ENCODE data around the gene ISLR2.
"Not testable (repeated sequence)": the region's sequence is repeated elsewhere in the genome, so short reads cannot be mapped to it uniquely, and the experiment has no call there.

ISLR2 gene

DNA sequence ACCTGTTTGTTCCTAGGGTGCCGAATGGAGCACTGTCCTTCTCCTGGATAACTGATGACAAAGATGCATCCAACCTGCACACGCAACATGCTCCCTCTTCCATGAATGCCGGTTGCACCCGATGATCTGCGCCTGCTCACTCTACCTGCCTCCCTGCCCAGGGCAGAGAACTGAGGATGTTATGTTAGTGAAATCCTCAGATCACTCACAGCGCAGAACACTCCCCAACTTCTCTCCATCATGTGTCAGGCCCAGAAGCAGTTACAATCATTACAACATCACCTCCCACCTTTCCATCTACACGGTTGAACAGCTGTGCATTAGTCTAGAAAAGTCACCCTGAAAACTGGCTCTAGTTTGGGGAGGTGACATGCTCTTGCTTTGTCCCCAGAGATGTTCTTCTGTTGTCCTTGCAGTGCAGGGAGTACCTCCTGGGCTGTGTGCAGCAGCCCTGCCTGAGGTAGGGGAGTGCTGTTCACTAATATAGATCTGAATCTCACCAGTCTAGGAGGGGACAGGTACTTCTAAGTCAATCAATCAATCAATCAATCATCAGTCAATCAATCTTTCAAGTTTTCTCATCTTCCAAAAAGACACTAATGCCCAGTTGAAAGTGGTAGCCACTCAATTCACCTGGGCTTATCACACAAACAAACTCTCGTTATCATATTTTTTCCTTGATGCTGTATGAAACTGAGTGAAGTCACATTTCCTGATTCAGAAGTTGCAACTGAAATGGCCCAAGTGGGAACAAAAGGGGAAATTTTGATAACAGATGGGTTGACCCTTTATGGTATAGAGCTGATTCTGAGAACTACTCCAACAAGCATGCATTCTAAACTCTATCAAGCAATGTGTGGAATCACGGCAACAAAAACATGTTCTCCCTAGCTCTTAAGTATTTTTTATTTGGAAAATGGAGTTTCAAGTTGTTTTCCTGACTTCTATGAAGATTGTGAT is 27.8 kb downstream of the ISLR2 start:
- DNase-seq (ENCODE audit: low spot score), result no peak

DNA sequence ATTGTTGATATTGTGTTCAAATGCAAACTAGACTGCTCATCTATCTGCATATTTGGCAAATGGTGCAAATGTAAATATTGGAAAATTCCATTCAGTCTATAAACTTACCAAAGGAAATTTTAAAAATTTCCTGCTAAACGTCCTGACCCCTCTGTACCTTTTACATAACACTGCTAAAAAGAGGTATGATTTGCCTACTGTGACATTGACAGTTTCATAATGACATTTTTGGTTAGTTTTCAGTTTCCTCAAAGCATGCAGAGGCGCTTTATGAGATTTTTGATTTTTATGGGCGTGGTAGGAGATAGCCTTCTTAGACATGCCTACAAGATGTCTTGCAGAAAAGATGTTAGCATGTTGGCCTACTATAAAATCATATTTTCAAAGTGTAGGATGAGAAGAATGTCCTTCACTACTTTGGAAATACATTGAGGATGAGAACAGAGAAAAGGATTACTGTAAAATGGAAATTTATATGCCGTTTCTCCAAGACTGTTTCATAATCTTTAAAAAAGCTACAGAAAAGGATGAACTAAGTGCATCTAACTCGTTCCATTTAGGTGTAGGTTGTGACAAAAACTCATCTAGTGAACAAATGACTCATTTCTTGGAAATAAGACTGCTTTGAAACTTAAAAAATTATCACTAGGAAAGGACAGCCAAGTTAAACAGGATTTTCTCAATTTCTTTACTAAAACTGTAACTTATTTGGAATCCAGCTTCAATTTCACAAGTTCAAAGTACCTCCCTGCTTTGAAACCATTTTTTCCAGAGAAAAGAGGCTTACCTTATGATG is 28.7 kb downstream of the ISLR2 start:
- DNase-seq (ENCODE audit: low spot score), result no peak

DNA sequence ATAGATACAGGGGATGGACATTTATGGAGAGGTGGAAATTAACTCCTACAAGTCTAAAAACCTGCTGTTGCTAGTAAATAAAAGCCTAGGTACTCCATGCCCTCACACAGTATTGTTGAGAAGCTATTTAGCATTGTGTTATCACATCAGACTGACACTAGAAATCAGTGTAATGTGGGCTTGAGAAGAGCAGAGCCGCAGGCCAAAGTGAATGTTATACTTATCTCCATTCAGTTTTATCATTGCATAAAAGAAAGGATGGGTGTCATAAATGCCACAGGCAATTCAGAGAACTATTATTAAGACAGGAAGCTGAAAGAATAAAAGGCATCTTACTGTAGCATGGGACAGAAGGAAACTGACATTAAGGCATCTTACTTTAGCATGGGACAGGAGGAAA is 29.4 kb downstream of the ISLR2 start:
- DNase-seq (ENCODE audit: low spot score), result no peak

GRCh38 chr15:74160390-74160789 is 30.0 kb downstream of the ISLR2 start:
- not testable (repeated sequence) for DNase-seq (ENCODE audit: low spot score)

DNA sequence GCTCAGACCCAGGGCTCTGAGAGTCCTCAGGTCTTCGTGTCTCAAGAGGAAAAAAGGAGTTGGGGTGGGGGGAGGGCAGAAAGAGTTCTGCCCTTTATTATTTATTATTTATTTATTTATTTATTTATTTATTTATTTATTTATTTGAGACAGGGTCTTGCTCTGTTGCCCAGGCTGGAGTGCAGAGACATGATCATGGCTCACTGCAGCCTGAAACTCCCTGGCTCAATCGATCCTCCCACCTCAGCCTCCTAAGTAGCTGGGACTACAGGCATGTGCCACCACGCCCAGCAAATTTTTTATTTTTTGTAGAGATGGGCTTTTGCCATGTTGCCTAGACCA is 31.8 kb downstream of the ISLR2 start:
- DNase-seq (ENCODE audit: low spot score), result not testable (repeated sequence)

GRCh38 chr15:74165461-74165860 is 35.1 kb downstream of the ISLR2 start:
- no peak for DNase-seq (ENCODE audit: low spot score)

- no peak for DNase-seq (ENCODE audit: low spot score)
Measured at GRCh38 chr15:74167891-74168331, 37.5 kb downstream of the ISLR2 start.

- no peak for DNase-seq (ENCODE audit: low spot score)
Measured at GRCh38 chr15:74168711-74169126, 38.3 kb downstream of the ISLR2 start.

- no peak for DNase-seq (ENCODE audit: low spot score)
Measured at GRCh38 chr15:74170071-74170844, 39.9 kb downstream of the ISLR2 start.

GRCh38 chr15:74170875-74171578 is 40.6 kb downstream of the ISLR2 start:
- no peak for DNase-seq (ENCODE audit: low spot score)

DNA sequence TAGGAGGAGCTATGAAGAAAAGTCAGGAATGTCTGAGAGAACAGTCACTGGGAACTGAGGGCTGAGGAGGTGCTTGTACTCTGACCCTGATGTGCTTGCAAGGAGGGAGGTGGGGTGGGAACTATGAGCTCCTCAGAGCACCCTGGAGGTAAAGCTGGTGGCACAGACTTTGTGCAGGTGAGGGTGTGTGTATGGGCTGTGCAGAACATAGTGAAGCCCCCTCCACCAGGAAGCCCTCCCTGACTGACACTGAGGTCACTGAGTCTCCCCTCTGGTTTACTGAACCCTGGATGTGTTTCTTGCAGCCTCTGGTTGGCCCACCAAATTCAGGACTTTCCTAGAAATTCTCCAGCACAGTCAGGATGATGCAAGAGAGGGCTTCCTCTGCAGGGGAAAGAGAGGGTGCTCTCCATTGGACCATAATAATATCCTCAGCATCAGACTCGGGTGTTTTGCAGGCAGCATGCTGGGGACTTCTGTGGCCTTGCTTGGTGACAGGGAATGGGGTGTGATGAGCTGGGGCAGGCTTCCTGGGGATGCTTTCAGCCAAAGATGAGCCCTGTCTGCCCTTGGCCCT is 41.7 kb downstream of the ISLR2 start:
- no peak for DNase-seq (ENCODE audit: low spot score)

DNA sequence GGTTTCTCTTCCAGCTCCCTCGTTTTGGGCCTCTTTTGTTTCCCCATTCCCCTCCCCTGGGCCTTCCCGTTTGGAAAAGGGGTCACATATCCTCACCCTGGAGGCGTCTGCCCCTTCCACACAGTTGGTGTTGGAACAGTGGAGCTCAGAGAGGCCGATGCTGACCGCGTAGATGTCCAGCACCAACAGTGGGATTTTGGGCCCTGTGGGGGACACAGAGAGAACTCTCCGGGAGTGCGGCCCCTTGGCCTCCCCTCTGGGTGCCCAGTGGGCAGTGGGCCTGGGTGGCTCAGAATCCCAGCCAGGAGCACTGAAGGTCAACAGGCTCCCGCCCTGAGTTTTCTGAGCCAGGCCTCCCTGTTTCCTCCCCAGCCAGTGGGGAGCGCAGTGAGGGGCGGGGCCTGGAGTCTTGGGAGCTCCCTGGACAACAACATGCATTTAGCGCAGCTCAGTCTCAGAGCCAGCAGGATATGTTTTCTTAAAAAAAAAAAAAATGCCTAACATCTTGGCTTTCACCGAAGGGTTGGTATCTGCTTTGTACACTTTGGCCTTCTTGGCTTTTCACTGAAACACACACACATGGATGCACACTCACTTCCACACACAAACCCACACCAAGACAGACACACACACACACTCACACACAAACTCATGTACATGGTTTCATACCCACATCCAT is 42.5 kb downstream of the ISLR2 start:
- no peak for DNase-seq (ENCODE audit: low spot score)

- DNase-seq (ENCODE audit: low spot score), result no peak
Measured at GRCh38 chr15:74173380-74174218, 43.2 kb downstream of the ISLR2 start, which contains the start of gene ISLR. ISLR (plus strand) TSS chr15:74173710; CDS start chr15:74174859, 1,149 bp downstream.

DNA sequence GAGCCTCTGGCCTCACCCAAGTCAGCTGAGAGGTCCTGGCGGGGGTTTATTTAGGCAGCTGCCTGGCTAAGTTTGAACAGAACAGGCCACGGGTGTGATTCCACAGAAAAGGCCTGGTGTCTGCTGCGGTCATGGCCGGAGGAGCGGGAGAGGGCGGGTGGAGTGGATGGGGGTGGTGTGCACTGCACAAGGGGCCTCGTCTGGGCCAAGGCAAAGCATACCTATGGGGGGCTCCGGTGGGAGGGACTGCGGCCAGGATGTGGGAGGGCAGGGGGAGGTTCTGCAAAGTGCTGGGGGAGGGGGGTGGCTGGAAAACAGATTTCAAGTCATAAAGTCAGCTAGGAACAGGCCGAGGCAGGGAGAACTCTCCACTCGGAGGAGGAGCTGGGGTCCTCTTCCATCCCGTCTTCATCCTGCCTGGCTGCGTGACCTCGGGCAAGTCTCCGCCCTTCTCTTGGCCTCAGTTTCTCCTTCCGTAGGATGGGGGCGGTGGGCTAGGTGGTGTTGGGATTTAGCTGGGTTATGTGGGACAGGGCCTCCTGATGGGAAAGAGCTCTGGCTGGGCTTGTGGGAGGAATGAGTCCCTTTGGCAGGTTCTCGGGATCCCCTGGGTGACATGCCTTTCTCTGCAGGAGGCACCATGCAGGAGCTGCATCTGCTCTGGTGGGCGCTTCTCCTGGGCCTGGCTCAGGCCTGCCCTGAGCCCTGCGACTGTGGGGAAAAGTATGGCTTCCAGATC is 44.0 kb downstream of the ISLR2 start:
- DNase-seq (ENCODE audit: low spot score), result no peak

DNA sequence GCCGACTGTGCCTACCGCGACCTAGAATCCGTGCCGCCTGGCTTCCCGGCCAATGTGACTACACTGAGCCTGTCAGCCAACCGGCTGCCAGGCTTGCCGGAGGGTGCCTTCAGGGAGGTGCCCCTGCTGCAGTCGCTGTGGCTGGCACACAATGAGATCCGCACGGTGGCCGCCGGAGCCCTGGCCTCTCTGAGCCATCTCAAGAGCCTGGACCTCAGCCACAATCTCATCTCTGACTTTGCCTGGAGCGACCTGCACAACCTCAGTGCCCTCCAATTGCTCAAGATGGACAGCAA is 44.5 kb downstream of the ISLR2 start:
- DNase-seq (ENCODE audit: low spot score), result no peak

DNA sequence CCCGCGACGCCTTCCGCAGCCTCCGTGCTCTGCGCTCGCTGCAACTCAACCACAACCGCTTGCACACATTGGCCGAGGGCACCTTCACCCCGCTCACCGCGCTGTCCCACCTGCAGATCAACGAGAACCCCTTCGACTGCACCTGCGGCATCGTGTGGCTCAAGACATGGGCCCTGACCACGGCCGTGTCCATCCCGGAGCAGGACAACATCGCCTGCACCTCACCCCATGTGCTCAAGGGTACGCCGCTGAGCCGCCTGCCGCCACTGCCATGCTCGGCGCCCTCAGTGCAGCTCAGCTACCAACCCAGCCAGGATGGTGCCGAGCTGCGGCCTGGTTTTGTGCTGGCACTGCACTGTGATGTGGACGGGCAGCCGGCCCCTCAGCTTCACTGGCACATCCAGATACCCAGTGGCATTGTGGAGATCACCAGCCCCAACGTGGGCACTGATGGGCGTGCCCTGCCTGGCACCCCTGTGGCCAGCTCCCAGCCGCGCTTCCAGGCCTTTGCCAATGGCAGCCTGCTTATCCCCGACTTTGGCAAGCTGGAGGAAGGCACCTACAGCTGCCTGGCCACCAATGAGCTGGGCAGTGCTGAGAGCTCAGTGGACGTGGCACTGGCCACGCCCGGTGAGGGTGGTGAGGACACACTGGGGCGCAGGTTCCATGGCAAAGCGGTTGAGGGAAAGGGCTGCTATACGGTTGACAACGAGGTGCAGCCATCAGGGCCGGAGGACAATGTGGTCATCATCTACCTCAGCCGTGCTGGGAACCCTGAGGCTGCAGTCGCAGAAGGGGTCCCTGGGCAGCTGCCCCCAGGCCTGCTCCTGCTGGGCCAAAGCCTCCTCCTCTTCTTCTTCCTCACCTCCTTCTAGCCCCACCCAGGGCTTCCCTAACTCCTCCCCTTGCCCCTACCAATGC is 45.1 kb downstream of the ISLR2 start:
- no peak for DNase-seq (ENCODE audit: low spot score)

DNA sequence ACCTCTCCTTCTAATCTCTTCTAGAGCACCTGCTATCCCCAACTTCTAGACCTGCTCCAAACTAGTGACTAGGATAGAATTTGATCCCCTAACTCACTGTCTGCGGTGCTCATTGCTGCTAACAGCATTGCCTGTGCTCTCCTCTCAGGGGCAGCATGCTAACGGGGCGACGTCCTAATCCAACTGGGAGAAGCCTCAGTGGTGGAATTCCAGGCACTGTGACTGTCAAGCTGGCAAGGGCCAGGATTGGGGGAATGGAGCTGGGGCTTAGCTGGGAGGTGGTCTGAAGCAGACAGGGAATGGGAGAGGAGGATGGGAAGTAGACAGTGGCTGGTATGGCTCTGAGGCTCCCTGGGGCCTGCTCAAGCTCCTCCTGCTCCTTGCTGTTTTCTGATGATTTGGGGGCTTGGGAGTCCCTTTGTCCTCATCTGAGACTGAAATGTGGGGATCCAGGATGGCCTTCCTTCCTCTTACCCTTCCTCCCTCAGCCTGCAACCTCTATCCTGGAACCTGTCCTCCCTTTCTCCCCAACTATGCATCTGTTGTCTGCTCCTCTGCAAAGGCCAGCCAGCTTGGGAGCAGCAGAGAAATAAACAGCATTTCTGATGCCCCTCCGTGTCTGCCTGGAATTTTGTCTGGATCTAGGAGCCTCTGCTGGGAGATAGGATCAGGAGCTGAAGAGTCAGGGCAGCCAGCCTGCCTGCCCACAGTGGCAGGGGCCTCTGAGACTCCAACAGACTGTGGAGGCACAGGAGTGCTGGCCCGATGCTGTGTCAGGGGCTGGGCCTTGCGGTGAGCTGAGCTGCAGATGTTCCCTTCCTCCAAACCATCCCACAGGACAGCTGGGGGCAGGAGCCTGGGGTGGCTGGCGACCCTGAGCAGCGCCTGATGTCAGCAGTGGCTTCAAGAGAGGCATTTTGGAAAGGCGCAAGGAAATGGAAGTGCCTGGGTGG is 46.2 kb downstream of the ISLR2 start:
- DNase-seq (ENCODE audit: low spot score), result no peak
